Bronchial epithelial cell (primary cell): ENCODE data around the gene ZNF768. TPM values are rescaled to one million over a fixed set of nuclear protein-coding genes. Genes with fewer than 3 reads are reported as not detected.

Experiments
- DNase-seq: peaks from one replicate; pipeline ENCODE4 v3.0.0-alpha.2; 2010; ENCODE audit warnings: low read depth
- FAIRE-seq: peaks from 2 replicates; lab custom pipeline; 2011; peaks lifted over from hg19 to GRCh38; lab: Jason Lieb, UNC
- H3K27me3 ChIP-seq: 2 replicates; pipeline ENCODE4 v1.5.1; 2011; ENCODE audit warnings: low read length; ENCODE audit not compliant: control insufficient read depth, insufficient read depth
- H3K36me3 ChIP-seq: 2 replicates; pipeline ENCODE4 v1.5.1; 2011; ENCODE audit warnings: low read length; ENCODE audit not compliant: control insufficient read depth, insufficient read depth
- H3K4me3 ChIP-seq: 2 replicates; pipeline ENCODE4 v1.5.1; 2011; ENCODE audit warnings: mild to moderate bottlenecking, low read depth, low read length, control low read depth
- CTCF ChIP-seq: IDR thresholded peaks from 2 replicates; pipeline ENCODE4 v1.5.1; 2011; ENCODE audit warnings: mild to moderate bottlenecking, moderate library complexity, low read length, control low read depth, inconsistent platforms; ENCODE audit not compliant: insufficient read depth, severe bottlenecking
- total RNA-seq: library from RNA; depleted of rRNA; stranded (reverse); fragments of >200 nt; gene quantifications from 2 replicates; pipeline ENCODE4 v1.2.1, GENCODE V29; 2014

The ZNF768 gene
- total RNA-seq, 1 donor from 2014 or later: 19.7 TPM

- Histone ChIP-seq H3K36me3 (no peaks in the 10 kb centered on the region), H3K27me3 (peaks cover 7% of the 10 kb centered on the region), H3K4me3 (no peak overlapping the region)
- FAIRE-seq (no peak), DNase-seq (no peak)
- TF ChIP-seq CTCF: no peak
Observed at GRCh38 chr16:30476991-30477390, 49.4 kb downstream of the ZNF768 start.

- DNase-seq (no peak), FAIRE-seq (no peak)
- peaks cover 5% of the 10 kb centered on the region for H3K27me3 ChIP-seq
- H3K36me3 ChIP-seq: no peaks in the 10 kb centered on the region
- no peak overlapping the region for H3K4me3 ChIP-seq
- no peak for TF ChIP-seq CTCF
Observed at GRCh38 chr16:30474684-30475083, 51.7 kb downstream of the ZNF768 start.

GRCh38 chr16:30474074-30474452, 52.3 kb downstream of the ZNF768 start:
- Histone ChIP-seq H3K36me3 (no peaks in the 10 kb centered on the region), H3K27me3 (peaks cover 5% of the 10 kb centered on the region), H3K4me3 (no peak overlapping the region)
- TF ChIP-seq CTCF: no peak
- no peak for DNase-seq
- FAIRE-seq: no peak

Other genes with a start within 250 kb of the ZNF768 start
- 37.6 and 39.8 TPM in 2 replicates for gene CD2BP2, start 171.3 kb downstream of the ZNF768 start, total RNA-seq
- gene TBC1D10B, start 156.1 kb downstream of the ZNF768 start, total RNA-seq: 13.7 and 15.6 TPM in 2 replicates
- not detected in 2 replicates for gene MYL11, start 151.8 kb downstream of the ZNF768 start, total RNA-seq
- gene SEPTIN1, start 144.0 kb downstream of the ZNF768 start, total RNA-seq: under 0.01 TPM in 1 of 2 replicates, not detected in the other
- gene ZNF48, start 131.1 kb downstream of the ZNF768 start, total RNA-seq: 11.4 and 12.9 TPM in 2 replicates
- gene ZNF771, start 119.0 kb downstream of the ZNF768 start, total RNA-seq: 5.0 and 10.0 TPM in 2 replicates
- 11.5 and 30.3 TPM in 2 replicates for gene DCTPP1, start 96.5 kb downstream of the ZNF768 start, total RNA-seq
- 17.4 and 32.9 TPM in 2 replicates for gene SEPHS2, start 80.7 kb downstream of the ZNF768 start, total RNA-seq
- not detected in 2 replicates for gene ITGAL, start 53.8 kb downstream of the ZNF768 start, total RNA-seq
- 4.4 and 6.1 TPM in 2 replicates for gene ZNF747, start 8.3 kb upstream of the ZNF768 start, total RNA-seq
- gene ZNF764, start 31.8 kb upstream of the ZNF768 start, total RNA-seq: 2.4 and 2.6 TPM in 2 replicates
- 4.5 and 12.7 TPM in 2 replicates for gene ZNF688, start 45.1 kb upstream of the ZNF768 start, total RNA-seq
- gene ZNF785, start 59.1 kb upstream of the ZNF768 start, total RNA-seq: 4.4 and 5.3 TPM in 2 replicates
- 2.2 and 2.6 TPM in 2 replicates for gene ZNF689, start 83.8 kb upstream of the ZNF768 start, total RNA-seq
- gene PRR14, start 124.4 kb upstream of the ZNF768 start, total RNA-seq: 2.6 and 7.8 TPM in 2 replicates
- gene FBRS, start 131.9 kb upstream of the ZNF768 start, total RNA-seq: 7.9 and 13.8 TPM in 2 replicates
- 10.0 and 13.7 TPM in 2 replicates for gene SRCAP, start 172.6 kb upstream of the ZNF768 start, total RNA-seq
- 10.6 and 14.2 TPM in 2 replicates for gene PHKG2, start 221.9 kb upstream of the ZNF768 start, total RNA-seq
- gene CFAP119, start 235.5 kb upstream of the ZNF768 start, total RNA-seq: 0.26 and 1.1 TPM in 2 replicates
- gene RNF40, start 235.8 kb upstream of the ZNF768 start, total RNA-seq: 38.7 and 44.5 TPM in 2 replicates